ENCODE results near the gene PDCL2. TPM values are rescaled to one million over a fixed set of nuclear protein-coding genes. Genes with fewer than 3 reads are reported as not detected.
A peak's percentile ranks its signal among the peaks of the same experiment; 100 is the strongest.
"Not testable (repeated sequence)": the region's sequence is repeated elsewhere in the genome, so short reads cannot be mapped to it uniquely, and the experiment has no call there.

PDCL2 gene
- total and polyA plus RNA-seq, 9 of the 15 experiments (the other 6 are each of a cell fraction or from before 2014, with no cell fraction given) = 0.62 to 2.5 (median 1.2) TPM

DNA sequence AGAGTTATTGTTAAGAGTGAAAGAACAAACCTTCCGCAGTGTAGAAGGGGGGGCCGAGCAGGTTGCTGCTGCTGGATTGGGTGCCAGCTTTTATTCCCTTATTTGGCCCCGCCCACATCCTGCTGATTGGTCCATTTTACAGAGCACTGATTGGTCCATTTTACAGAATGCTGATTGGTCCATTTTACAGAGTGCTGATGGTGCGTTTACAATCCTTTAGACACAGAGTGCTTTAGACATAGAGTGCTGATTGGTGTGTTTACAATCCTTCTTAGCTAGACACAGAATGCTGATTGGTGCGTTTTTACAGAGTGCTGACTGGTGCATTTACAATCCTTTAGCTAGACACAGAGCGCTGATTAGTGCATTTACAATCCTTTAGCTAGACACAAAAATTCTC lies 40.1 kb downstream of the PDCL2 start:
- FAIRE-seq; H2AFZ ChIP-seq (ENCODE audit: low read depth, low read length); H4K20me1 ChIP-seq (replicated peaks; ENCODE audit: control insufficient read depth, insufficient read depth, low read length); DNase-seq (ENCODE audit: extremely low read depth in 1 of 4, low spot score in 3 of 4); H3K27me3 ChIP-seq (ENCODE audit: control insufficient read depth in 2 of 2, insufficient read depth in 2 of 2, low read length in 2 of 2); H3K27ac ChIP-seq (ENCODE audit: extremely low read depth, low read depth, low read length); H3K9ac ChIP-seq (ENCODE audit: insufficient read depth in 1 of 2, low read depth in 2 of 2, low read length in 2 of 2); H3K4me2 ChIP-seq (ENCODE audit: insufficient read depth, low read length); ATAC-seq; H3K9me3 ChIP-seq (replicated peaks; ENCODE audit: control insufficient read depth, insufficient read depth, low read depth, low read length); H3K4me3 ChIP-seq; CTCF ChIA-PET (ENCODE audit: low intra/inter-chr PET ratio); in situ Hi-C loops (cut with MboI); H3K9me1 ChIP-seq (ENCODE audit: control insufficient read depth, insufficient read depth, low read length); H3K79me2 ChIP-seq (ENCODE audit: control insufficient read depth, insufficient read depth, low read length); BruUV-seq (replicated peaks); H3K36me3 ChIP-seq (ENCODE audit: control insufficient read depth, insufficient read depth, low read length); intact Hi-C loops (cut with micrococcal nuclease): not testable (repeated sequence)
- POLR2A ChIA-PET = interaction anchor here (1.1 kb wide), 1 partner anchor 29 kb away, joined by 3 read pairs; no protein-coding TSS in a partner anchor
- H3K4me1 ChIP-seq (replicated peaks in 1 of 2; ENCODE audit: control insufficient read depth in 2 of 2, insufficient read depth in 2 of 2, low read length in 2 of 2) = peaks cover 5 to 12% of the 10 kb centered on the region in 2 experiments; a peak in 4 of 5 replicates
- TF ChIP-seq SP1 (CRISPR knock-in tag; IDR thresholded peaks at IDR 0.05) (peak; percentile 31; the same call in 1 of the 2 replicates), MAFF (IDR thresholded peaks at IDR 0.05; ENCODE audit: low read length) (peak; percentile 63), MAFG (tag; conservative IDR thresholded peaks at IDR 0.05) (peak; percentile 89), RBM25 (IDR thresholded peaks at IDR 0.05; ENCODE audit: low read depth, low read length, severe bottlenecking) (peak; percentile 42), CHAMP1 (IDR thresholded peaks at IDR 0.05) (peak; percentile 76; the same call in 1 of the 2 replicates), CBX3 (IDR thresholded peaks at IDR 0.05; ENCODE audit: borderline replicate concordance in 1 of 2, low read length in 2 of 2) (peak in 1 of 2 experiments; percentile 46; a peak in 1 of 3 replicates), CC2D1A (IDR thresholded peaks at IDR 0.05) (peak; percentile 80), ASH1L (IDR thresholded peaks at IDR 0.05; ENCODE audit: borderline replicate concordance, low read depth, partially characterized antibody) (peak; percentile 61), C11orf30 (IDR thresholded peaks at IDR 0.05; ENCODE audit: low read depth) (peak; percentile 89), NFYB (IDR thresholded peaks at IDR 0.05; ENCODE audit: extremely low read depth, insufficient read length) (peak; percentile 91), ZNF316 (IDR thresholded peaks at IDR 0.05) (peak; percentile 96), MAFK (IDR thresholded peaks at IDR 0.05; ENCODE audit: low read length) (peak; percentile 37; the same call in 1 of the 2 replicates)
- WGBS (ENCODE audit: insufficient coverage, low coverage, missing lambda C conversion rate) = 91% methylated on average over 4 of the region's 6 CpGs

Measured in K562 (cell line).